SH-SY5Y (cell line): ENCODE measurements around the gene SERPINH1.

Experiments
- GATA2 ChIP-seq: IDR thresholded peaks from 2 replicates; pipeline ENCODE4 v1.6.1; 2011; ENCODE audit warnings: mild to moderate bottlenecking, low read depth, low read length
- GATA3 ChIP-seq: IDR thresholded peaks from 2 replicates; pipeline ENCODE4 v1.6.1; 2011; ENCODE audit warnings: low read depth, mild to moderate bottlenecking, low read length, moderate library complexity

DNA sequence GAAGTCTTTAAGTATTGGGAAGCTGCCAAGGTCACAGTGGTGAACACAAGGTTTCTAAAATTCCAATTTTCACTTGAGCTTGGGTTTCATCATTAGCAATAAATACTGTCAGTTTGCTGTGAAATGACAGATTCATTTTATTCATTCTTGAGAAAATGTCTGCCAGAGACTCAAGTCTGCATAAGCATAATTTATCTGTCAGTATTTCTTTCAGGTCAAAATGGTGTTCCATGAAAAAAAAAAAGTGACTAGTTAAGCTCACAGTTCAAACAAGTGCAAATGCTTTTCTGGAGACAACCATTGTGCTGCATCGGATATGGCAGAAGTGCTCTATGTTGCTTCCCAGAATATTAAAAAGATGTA, 28.2 kb upstream of the SERPINH1 start:
- no peak for TF ChIP-seq GATA3
- TF ChIP-seq GATA2 = no peak
